Activated CD8-positive, alpha-beta memory T cell treated with anti-CD3 and anti-CD28 coated beads, Interleukin-2, amount 50 U/mL, for 4 hours (primary cell): ENCODE data around the gene MYL2.

Experiments used
- DNase-seq: peaks from one replicate; pipeline ENCODE4 v3.0.0-alpha.2; 2020

Gene MYL2

DNA sequence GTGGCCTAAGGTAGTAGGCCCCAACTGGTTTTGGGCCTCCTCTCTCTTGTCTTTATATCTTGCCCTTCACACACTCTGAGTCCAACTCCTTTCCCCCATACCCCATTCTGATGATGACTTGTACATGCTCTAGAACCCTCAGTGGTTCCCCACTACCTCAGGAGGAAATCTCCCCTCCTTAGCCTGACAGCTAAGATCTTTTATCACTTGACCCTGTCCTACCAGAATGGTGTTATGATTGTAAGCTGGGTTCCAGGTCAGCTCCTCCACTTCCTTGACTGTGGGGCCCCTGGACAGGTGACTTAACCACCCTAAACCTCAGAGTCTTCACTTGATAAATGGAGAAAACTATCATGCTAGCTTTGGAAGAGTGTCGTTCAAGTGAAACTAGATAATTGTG, 9.4 kb upstream of the MYL2 start:
- no peak for DNase-seq

- no peak for DNase-seq
These were observed 8.3 kb upstream of the MYL2 start for GRCh38 chr12:110928700-110929099.

DNA sequence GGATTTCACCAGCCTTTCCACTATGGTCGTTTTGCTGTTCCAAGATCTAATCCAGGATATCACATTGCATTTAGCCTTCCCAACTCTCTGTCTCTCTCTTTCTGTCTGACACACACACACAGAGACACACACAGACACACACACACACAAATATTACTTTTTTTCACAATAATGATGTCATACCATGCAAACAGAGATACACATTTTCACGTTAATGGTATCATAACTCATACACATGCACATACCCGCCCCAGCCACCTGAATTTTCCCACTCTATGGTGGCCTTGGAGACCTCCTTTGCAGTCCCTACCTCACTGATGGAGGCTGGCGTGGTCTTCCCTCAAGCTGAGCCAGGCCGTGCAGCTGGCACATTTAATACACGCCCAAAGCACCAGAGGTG, 7.2 kb upstream of the MYL2 start:
- no peak for DNase-seq

DNA sequence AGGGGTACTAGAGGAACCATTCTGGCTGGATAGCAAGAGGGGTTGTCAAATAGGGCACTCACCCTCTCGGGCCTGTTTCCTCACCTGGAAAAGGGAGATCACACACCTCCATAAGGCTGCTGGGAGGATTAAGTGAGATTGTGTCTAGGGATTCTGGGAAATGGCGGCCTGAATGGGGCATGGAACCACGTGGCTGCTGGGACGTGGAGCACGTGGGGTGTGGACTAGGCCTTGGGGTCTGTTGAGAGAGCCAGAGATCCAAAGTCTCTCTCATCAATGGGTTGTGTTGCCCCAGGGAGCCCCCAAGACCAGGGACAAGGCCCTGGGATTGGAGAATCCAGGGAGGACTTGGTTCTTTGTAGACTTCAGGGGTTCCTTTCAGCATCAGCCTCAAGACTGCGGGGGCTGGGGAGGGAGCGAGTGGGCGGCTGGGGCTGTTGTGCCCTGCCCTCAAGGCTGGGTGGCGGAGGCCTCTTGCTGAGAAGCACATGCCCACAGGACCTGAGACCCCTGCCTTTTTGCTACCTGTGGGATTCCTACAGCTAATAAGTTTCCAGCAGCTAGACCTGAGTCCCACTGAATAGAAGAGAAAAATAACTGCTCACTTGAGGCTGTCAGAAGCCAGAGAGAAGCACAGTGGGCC, 3.4 kb upstream of the MYL2 start:
- DNase-seq, result no peak

- DNase-seq, result no peak
These were observed 2.8 kb upstream of the MYL2 start for GRCh38 chr12:110923192-110923591.

GRCh38 chr12:110922652-110923051, 2.3 kb upstream of the MYL2 start:
- no peak for DNase-seq

DNA sequence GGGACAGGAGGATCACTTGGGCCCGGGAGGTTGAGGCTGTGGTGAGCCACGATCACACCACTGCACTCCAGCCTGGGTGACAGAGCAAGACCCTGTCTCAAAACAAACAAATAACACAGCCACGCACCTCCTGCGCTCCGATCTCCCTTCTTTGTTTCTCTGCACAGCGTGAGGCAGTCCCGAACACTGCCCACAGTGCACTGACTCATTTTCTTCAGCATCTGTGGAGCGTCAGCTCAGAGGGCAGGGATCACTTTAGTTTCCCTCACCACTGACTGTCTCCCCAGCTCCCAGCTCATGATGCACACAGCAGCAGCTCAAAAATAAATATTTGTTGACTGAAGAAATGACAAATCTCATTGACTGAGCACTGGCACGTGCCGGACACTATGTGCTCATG, 883 bp upstream of the MYL2 start:
- no peak for DNase-seq

- DNase-seq, result no peak
These were observed 659 bp downstream of the MYL2 start for GRCh38 chr12:110919720-110920119.

GRCh38 chr12:110917961-110918360, 2.4 kb downstream of the MYL2 start:
- DNase-seq, result no peak

DNA sequence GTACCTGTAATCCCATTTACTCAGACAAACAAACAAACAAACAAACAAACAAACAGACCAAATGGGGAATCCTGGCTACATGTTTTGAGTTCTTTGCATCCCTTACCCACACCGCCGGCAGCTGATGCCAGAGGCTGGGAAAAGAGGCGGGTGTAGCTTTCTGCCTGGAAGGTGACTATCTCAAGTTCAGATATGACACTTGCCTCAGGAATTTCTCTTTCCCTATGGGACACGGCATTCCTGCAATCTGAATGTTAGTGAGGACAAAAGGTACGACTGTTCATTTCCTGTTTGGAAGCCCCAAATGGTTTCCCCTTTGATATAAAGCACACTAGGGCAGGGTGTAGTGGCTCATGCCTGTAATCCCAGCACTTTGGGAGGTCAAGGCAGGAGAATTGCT, 2.9 kb downstream of the MYL2 start:
- DNase-seq, result no peak

- DNase-seq, result no peak
These were observed 4.0 kb downstream of the MYL2 start for GRCh38 chr12:110916295-110916875.

DNA sequence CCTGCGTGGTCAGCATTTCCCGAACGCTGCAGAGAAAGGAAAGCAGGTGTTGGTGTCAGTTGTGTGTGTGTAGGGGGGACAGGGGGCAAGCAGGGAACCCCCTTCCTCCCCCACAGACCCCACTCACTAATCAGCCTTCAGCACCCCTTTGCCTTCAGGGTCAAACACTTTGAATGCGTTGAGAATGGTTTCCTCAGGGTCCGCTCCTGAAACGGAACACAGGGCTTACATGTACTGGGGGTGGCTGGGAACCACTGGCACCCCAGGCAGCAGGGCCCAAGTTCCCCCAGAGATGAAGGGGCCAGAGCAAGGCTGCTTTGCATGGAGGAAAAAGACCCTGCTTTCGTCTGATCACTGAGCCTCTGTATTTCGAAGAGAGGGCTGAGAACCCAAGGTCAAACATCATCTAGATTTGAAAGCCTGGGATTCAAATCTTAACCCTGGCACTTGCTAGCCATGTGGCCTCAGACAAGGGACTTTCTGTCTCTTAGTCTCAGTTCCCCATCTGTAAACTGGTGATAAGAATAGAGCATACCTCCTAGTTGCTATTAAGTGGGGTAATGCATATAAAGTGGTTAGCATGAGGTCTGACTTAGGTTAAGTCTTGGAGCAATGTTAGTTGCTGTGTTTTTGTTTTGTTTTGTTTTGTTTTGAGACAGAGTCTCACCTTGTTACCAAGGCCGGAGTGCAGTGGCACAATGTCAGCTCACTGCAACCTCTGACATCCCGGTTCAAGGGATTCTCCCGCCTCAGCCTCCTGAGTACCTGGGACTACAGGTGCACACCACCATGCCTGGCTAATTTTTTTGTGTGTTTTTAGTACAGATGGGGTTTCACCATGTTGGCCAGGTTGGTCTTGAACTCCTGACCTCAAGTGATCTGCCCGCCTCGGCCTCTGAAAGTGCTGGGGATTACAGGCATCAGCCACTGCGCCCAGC, 7.0 kb downstream of the MYL2 start:
- DNase-seq, result no peak

- no peak for DNase-seq
These were observed 8.1 kb downstream of the MYL2 start for GRCh38 chr12:110912263-110912662.

GRCh38 chr12:110908377-110909152, 11.8 kb downstream of the MYL2 start:
- no peak for DNase-seq

DNA sequence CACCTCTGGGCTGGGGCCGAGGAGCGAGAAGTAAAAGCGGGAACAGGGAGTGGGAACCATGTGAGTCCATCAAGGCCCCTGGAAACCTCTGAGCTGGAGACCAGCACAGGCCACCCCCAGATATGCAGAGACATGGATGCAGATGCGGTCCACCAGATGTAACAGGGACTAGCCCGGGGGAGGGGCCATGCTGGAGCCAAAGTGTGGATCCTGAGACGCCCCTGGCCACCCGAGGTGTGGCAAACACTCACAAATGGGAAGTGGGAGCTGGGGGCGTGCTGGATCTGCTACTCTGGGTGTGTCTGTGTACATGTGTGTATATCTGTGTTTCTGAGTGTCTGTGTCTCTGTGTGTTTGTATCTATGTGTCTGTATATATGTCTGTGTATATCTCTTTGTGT, 12.8 kb downstream of the MYL2 start:
- DNase-seq, result no peak

- DNase-seq, result no peak
These were observed 13.4 kb downstream of the MYL2 start for GRCh38 chr12:110906985-110907384.

DNA sequence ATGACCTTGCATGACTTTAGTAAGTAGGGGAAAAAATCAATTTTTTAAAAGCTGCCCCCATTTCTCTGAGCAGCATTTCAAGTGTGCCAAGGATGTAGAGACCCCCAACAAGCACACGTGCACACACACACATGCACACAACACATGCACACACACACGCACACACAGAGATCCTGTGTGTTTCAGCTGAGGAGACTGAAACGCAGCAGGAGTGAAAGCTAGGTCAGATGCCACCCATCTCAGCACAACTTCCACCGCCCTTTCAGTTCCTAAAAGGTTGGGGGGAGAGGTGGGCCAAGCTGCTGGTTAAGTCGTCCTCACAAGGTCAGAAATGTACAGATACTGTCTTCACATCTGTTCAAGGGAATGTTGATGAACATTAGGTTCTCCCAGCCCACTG, 13.9 kb downstream of the MYL2 start:
- DNase-seq, result no peak

- DNase-seq, result no peak
These were observed 14.3 kb downstream of the MYL2 start for GRCh38 chr12:110906083-110906482.

GRCh38 chr12:110903511-110903910, 16.9 kb downstream of the MYL2 start:
- no peak for DNase-seq

DNA sequence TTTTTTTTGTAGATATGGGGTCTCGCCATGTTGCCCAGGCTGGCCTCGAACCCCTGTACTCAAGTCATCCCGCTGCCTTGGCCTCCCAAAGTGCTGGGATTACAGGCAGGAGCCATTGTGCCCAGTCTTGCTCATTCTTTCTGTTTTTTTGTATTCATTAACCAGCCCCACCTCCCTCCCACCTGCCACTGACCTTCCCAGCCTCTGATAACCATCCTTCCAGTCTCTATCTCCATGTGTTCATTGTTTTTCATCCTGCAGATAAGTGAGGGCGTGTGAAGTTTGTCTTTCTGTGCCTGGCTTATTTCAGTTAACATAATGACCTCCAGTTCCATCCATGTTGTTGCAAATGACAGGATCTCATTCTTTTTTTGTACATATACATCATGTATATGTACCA, 19.0 kb downstream of the MYL2 start:
- no peak for DNase-seq

DNA sequence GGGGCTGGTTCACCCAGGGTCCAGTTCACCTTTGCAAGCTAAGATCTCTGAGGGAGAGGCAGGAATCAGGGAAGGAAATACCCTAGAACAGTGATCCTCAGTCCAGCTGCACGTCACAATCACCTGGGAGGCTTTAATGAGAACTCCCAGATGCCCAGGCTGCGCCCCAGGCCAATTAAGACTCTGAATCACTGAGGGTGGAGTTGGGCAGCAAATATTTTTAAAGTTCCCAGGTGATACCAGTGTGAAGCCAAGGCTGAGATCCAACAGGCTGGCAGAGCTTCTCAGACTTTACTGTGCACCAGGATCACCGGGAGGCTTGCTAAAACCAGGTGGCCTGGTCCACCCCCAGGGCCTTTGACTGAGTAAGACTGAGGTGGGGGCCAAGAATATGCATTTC, 23.8 kb downstream of the MYL2 start:
- DNase-seq, result no peak

- DNase-seq, result no peak
These were observed 26.4 kb downstream of the MYL2 start for GRCh38 chr12:110893956-110894355.

DNA sequence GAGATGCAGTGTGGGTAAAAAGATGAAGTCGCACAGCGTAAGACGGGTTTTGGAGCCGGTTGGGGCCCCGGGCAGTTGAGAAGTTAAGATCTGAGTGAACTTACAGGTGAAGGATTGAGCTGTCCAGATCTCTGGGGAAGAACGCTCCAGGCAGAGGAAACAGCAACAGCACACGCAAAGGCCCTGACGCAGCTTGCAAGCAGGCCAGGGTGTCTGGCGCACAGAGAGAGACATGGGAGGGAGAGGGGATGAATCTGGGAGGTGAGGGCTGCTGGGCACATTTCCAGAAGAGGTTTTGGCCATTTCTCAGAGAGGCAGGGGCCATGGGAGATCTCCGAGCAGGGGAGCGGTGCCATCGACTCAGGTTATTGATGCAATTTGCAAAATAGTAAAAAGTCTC, 31.0 kb downstream of the MYL2 start:
- DNase-seq, result no peak
